ENCODE measurements around the gene C11orf42.
"Not testable (repeated sequence)": the region's sequence is repeated elsewhere in the genome, so short reads cannot be mapped to it uniquely, and the experiment has no call there.

Gene C11orf42

DNA sequence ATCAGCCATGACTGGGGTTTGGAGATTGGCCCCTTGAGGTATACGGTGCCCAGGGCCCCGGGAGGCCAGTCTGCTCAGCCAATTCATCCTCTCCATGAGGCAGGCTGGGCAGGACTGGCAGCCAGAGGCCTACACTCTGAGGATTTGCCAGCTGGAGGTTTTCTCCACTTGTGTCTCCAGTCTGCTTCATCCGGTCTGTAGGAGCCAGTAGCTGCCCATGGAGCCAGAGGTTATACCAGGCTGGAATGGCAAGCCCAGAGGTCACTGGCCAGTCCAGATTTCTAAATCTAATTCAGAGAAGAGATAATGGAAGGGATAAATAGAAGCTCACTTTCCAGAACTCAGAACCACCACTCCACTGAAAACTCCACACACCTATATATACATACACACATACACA, 19.1 kb downstream of the C11orf42 start:
- DNase-seq: no peak

DNA sequence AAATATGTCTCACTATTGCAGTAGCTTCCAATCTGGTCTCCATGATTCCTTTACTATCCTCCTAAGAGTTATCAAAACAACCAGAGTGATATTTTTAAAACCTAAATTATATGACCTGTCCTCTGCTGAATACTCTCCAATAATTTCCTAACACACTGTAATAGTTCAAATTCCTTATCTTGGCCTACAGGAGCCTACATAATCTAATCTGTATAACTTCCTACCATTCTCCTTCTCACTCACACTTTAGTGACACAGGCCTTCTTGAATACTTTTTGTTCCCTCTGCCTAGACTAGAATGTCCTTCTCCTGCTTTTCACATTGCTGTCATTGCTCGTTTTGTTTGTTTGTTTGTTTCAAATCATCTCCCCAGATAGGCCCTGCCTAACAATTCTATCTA, 19.7 kb downstream of the C11orf42 start:
- peak; percentile 44 for DNase-seq

DNA sequence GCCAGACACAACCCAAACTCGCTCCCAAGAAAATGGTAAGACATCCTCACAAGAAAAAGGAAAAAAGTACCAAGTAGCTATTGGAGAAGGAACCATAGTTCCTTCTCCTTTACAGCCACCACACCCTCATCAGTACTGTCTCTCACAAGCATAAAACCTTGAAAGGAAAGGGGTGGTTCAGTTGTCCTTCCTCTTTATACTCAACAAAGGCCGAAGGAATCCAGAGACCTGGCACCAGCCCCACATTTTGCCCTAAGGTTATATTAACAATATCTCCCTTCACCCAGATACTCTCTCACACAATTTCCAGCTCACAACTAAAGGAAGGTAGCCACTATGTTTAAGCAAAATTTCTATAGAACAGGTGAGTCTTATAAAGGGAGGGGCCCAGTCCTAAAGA, 20.5 kb downstream of the C11orf42 start:
- peak; percentile 53 for DNase-seq

DNA sequence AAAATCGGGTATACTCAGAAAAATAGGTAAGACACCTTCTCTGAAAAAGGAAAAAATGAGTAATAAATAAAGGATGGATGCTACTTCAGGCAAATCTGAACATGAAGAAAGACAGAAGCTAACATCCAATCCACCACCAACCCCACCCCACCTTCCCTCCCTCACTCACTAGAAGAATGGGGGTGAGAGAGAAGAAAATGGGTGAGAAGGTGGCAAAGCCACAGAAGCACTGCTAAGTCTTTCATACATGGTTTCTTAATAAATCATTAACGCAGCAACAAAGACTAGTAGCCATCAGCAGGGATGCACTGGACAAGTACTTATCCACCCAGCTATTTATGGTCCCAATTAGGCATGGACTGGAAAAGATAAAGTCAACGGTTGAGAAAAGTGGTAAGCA, 23.2 kb downstream of the C11orf42 start:
- DNase-seq: no peak

DNA sequence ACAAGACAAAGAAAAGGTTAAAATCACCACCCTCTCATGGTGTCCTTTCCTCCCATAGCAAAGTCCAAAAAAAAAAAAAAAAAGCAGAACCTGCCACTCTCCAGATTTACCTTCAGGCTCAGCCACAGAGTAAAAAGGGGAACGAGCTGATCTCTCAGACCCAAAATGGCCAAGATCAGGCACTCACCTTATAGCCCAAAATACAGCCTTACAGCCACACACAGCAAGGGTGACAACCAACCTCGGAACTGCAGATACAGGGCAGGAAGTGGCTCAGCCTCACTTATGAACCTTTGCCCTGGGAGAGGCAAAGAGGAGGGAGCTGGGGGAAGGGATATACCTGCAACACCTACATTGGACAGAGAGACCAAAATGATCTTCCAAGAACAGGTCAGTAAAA, 24.6 kb downstream of the C11orf42 start:
- DNase-seq: no peak

DNA sequence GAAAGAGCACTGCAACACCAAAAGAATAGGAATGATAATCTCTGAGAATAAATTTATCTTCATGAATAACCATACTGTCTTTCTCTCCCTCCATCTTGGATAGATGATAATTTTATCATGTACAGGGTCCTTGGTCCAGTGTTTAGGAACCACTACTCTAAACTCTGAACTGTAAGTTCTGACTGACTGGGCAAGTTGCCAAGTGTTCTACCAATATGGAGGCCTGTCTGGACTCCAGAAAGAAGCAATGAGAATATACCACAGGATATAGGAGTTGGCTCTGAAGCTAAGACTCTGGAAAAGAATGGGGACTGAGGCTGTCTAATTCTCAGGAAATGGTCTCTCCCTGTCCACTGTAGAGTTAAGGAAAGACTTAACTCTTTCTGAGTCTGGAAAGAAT, 27.5 kb downstream of the C11orf42 start:
- peak; percentile 57 for DNase-seq

DNA sequence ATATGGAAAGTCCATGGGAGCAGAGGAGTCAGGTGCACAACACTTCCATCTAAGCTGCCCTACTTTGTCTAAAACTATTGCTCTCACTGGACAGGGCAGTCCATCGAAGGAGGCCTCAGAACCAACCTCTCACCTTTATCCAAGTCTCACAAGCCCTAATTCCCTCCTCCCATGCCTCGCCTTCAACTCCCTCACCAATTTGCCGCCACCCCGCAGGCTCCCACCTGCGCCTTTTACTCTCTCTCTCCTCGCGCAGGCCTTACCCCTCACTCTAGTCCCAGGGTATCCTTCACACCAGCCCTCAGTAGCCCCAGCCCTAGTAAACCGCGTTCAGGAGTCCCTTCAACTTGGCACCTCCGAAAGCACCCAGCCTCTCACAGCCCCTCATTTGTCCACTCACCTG, 28.6 kb downstream of the C11orf42 start:
- peak; percentile 20 for DNase-seq

DNA sequence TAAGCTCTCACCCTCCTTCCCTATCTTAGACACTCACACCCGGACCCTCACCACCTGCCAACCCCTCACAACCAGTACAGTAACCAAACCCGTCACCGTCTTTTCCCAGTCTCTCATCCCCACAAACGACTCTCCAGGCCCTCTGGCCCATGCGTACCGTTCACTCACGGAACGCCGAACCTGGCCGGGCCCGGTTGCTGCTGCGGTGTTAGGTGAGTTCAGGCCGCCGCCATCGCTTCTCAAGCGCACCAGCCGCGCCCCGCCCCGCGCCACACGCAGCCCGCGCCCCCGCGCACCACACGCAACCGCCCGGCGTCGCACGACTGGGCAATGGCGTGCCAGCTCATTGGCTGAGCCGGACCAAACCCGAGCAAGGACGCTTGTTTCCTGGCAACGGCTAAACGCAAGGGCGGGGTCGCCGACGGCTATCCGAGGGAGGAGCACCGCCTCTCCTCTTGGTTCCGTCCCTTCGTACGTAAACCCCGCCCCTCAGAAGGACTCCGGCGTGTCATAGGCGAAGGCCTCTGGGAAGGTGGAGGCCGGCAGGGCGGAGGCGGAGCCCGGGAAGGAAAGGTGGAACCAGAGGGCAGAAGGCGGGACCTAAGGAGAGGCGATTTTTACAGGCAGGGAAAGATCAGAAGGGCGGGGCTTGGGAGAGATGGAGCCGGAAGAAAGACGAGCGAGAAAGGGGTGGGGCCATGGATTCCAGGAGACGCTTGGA, 29.2 kb downstream of the C11orf42 start, which contains the start of gene FHIP1B:
FHIP1B (minus strand) TSS at position 250 of the 721 bp plus-strand sequence. CDS start 10,120 bp downstream, outside the sequence.
- DNase-seq: peak; percentile 100

DNA sequence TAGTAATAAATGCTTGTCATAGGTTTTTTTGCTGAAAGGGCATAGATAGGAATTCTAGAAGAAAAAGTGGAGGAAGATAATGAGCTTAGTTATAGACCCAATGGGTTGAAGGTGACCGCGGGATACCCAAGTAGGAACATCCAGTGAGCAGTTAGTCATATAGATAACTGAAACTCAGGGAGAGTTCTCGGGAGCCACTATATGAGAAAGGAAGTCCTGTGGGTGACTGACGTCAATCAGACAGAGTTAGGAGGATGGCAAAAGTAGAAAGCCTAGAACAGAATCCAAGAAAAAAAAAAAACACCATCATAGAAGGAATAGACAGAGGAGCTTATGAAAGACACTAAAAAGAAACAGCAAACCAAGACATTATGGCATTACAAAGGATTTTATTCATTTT, 31.9 kb downstream of the C11orf42 start:
- DNase-seq: no peak

DNA sequence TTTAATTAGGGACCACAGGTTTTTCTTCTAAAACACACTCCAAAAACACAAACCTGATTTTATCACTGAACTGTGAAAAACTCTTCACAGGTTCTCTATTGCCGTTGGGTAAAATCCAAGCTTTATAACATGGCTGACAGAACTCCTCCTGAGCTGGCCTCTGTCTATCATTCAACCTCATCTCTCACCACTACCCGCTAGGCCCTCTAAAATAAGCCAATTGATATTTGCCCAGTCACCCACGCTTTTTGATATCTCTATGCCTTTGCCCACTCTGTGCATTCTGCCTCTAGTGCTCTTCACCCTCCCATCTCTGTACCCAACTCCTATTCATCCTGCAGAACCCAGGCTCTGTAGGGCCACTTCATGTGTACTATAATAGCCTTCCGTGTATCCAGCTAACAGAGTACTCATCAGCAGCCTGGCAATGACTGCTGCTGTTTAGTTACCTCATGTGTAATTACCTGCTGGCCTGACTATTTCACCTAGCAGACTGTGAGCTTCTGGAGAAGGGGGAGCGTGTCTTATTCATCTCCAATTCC, 32.5 kb downstream of the C11orf42 start:
- DNase-seq: peak; percentile 53

DNA sequence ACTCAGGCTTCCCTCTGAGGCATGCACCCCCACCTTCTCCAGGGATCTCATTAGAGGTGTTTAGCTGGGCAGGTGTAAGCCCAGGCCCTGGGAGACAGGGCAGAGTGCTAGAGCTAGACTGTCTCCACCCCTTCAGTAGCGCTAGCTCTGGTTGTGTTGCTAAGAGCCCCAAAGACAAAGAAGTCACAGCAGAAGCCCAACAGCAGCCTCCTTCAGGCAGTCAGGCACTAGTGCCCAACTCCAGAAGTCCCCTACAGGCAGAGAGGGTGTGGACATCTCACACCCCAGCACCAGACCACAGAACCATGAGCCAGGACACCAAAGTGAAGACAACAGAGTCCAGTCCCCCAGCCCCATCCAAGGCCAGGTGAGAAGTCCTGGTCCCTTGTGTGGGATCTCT, 33.5 kb downstream of the C11orf42 start, which contains the start of gene CNGA4:
CNGA4 (plus strand) TSS at position 188 of the 400 bp plus-strand sequence; CDS start at position 306, 118 bp downstream.
- DNase-seq: peak; percentile 45

DNA sequence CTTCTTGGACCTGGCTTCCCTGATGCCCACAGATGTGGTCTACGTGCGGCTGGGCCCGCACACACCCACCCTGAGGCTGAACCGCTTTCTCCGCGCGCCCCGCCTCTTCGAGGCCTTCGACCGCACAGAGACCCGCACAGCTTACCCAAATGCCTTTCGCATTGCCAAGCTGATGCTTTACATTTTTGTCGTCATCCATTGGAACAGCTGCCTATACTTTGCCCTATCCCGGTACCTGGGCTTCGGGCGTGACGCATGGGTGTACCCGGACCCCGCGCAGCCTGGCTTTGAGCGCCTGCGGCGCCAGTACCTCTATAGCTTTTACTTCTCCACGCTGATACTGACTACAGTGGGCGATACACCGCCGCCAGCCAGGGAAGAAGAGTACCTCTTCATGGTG, 34.8 kb downstream of the C11orf42 start:
- no peak for DNase-seq

DNA sequence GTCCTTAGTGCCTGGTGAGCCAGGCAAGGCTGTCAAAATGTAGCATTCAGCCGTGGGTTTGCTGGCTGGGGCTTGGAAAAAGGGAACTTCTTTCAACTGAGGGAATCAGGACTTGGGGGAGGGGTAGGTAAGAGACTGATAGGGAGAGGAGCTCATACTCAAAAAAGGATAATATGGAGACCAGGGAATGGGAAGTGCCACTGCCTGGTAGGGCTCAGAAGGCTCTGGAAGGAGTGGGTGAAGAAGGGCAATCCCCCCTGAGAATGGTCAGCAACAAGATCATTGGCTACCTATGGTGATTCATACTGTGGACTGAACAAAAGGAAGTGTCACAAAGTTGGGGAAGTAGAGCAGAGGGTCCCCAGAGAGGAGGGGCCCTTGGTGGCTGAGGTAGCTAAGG, 35.4 kb downstream of the C11orf42 start:
- no peak for DNase-seq

DNA sequence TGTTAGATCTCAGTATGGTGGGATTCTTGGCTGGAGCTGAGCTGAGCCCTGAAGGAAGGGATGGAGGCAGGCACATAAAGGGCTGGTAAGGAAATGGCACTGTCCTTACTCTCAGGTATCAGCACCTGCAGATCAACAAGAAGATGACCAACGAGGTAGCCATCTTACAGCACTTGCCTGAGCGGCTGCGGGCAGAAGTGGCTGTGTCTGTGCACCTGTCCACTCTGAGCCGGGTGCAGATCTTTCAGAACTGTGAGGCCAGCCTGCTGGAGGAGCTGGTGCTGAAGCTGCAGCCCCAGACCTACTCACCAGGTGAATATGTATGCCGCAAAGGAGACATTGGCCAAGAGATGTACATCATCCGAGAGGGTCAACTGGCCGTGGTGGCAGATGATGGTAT, 36.0 kb downstream of the C11orf42 start:
- no peak for DNase-seq

DNA sequence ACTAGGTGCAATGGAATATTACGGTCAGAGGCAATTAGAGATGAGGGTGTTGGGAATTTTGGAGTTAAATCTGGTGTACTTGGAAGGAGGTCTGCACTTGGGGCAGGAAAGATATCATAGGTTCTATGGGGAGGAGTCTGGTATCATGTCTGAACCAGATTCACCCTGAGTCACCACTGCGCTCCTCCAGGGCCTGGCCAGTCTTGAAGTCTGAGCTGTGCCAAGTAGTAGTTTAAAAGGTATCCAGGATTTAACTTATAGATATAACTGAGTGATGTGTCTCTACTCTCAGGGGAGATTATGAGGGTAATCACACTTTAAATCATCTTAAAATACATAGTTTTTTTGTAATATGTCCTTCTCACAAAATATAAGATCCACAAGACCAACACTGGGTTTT, 40.2 kb downstream of the C11orf42 start:
- DNase-seq: no peak

DNA sequence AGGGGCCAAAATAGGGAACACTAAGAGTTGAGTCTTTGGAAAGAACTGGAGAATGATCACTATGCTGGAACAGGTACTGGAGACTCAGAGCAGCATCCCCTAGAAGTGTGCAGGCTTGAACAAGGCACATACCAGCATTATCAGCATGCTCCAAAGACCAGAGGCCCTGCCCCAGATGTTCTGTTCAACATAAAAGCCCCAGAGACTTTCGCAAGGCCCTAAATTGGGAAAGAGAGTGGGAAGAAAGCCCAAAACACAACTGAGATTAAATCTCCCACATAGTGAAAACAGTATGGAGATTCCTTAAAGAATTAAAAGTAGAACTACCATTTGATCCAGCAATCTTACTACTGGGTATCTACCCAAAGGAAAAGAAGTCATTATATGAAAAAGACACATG, 42.9 kb downstream of the C11orf42 start:
- DNase-seq: no peak

DNA sequence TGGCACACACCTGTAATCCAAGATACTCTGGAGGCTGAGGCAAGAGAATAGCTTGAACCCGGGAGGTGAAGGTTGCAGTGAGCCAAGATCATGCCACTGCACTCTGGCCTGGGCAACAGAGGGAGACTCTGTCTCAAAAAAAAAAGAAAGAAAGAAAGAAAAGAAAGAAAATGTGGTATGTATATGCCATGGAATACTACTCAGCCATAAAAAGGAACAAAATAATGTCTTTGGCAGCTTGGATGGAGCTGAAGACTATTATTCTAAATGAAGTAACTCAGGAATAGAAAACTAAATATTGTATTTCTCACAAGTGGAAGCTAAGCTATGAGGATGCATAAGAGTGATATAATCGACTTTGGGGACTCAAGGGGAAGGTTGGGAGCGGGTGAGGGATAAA, 43.5 kb downstream of the C11orf42 start:
- DNase-seq: not testable (repeated sequence)

DNA sequence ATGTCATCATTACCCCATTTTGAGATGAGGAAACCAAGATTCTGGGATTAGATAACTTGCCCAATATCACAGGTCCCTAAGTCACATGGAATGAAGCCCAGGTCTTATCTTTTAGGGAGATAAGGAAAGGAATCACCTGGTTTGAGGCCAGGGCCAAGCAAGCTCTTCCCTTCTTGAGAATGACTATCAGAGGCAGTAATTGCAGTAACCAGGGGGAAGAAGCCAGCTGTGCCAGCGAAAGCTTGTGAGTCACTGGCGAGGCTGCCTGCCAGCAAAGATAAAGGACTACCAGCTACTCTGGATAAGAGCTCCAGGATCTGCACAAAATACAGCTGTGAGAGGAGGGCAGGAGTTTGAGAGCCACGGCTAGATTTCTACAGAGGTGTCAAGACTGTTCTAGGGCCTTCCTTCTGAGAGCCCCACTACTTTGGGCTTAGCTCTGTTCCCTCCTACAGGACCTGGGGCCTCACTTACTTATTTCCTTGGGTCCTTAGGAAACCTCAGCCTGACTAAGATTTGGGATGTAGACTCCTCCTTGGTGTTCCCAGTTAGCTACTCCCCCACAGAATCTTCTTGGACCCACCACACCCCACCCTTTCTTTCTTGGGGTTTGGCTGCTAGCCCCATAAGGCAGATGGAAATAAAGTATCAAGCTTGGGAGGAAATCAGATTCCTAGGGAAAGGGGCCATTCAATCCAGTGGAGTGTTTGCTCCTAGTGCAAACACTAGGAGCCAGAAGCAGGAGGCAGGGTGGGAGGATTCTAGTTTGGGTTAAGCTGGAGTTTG, 44.6 kb downstream of the C11orf42 start:
- peak; percentile 97 for DNase-seq

DNA sequence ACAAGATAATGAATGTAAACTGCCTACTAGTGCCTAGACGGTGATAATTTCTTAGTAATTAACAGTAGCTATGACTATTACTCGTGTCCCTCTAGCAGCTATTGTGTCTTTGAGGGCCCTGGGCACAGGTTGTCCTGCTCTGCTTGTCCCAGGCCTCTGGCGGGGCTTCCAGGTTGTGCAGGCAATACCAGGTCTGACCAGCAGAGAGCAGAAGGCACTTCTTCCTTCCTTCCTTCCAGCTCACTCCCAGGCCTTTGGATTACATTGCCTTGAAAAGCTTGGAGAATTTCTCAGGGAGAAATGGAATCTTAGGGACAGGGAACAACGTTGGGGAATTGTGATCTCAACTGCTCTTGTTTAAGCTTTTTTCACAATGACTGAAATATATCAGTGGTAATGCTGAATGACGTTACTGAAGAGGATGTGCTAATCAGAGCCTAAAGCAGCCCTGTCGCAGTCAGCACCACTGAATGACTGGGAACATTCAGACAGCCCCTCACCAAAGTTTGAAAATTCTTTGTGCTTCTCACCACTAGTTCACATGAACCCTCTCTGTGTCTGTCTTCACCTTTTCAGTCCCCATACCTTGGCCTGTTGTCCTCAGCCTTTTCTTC, 45.9 kb downstream of the C11orf42 start:
- DNase-seq: peak; percentile 69

DNA sequence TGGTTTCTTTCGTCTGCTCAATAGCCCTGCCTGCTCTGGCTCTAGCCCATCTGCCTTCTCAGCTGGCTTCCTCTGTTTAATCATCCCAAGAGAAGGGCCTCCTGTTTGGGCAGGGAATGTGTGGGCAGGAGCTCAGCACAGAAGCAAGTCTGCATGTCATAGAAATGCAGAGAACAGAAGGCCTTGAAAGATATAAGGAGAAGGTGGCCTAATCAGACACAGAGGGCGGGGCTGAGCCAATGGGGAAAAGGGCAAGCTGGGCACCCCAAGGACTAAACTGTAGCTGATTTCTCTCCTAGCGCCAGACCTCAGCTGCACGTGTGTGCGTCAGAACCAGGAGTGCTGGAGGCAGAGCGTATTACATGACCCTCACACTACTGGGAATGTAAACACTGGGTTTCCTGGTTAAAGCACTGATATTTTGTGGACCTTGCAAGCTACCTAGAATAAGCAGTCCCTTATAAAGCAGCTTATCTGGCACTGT, 46.7 kb downstream of the C11orf42 start:
- DNase-seq: peak; percentile 96

DNA sequence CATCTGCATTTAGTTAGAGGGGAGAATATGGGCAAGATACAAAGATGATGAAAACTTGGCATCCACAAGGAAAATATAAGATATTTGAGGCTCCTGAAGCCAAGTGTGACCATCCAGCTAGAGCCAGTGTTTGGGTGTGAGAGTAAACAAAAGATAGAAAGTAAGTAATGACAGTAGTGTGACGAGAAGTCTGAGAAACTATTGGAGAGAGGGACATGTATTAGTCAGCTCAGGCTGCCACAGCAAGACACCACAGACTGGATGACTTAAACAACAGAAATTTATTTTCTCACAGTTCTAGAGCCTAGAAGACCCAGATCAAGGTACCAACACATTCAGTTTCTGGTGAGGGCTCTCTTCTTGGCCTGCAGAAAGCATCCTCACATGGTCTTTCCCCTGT, 47.8 kb downstream of the C11orf42 start:
- no peak for DNase-seq

DNA sequence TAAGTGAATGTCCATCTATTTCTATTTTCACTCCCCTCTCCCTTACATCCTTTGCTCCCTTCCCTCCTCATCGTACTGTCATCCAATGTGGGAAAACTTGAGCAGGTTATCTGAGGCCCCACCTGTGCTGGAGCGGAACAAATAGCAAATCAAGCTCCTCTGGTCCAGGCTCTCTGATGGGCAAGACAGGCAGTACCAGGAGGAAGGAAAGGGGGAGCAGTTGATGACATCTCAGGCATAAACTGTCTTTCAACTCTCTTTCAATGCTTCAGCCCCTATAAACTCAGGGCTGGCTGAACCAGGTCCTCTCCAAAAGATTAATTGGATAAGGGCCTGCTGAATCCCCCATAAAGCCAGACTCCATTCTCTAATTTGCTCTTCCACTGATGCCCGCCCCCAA, 52.8 kb downstream of the C11orf42 start:
- no peak for DNase-seq

DNA sequence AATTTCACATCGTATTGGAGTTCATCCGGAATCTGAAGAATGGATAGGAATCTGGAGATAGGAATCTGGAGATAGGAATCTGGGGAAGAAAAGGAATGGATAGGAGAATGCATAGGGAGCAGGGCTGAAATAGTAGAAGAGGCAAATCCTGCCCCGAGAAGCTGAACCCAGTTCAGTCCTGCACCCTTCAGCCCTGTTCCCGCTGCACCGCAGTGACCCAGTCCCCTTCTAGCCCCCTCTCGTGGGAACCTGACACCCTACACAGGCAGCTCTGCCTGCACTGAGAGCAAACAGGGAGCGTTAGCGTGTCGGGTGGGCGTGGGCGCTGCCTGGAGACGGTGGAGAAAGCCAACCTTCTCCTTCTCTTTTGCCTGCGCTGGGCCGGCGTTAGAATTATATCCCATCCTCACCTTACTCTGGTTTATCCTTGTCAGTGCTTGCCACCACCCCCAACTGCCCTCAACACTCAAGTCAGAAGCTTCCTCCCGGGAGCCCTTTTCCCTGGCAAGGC, 53.3 kb downstream of the C11orf42 start:
- no peak for DNase-seq

Measured in hematopoietic multipotent progenitor cell treated with erythropoietin and hydrocortisone succinate and interleukin-3 and kit ligand, for 6 days (in vitro differentiated cells).